ENCODE results near the gene CDC45. TPM values are rescaled to one million over a fixed set of nuclear protein-coding genes. Genes with fewer than 3 reads are reported as not detected.

Gene CDC45
- total RNA-seq, 1 donor: 0.72 TPM

DNA sequence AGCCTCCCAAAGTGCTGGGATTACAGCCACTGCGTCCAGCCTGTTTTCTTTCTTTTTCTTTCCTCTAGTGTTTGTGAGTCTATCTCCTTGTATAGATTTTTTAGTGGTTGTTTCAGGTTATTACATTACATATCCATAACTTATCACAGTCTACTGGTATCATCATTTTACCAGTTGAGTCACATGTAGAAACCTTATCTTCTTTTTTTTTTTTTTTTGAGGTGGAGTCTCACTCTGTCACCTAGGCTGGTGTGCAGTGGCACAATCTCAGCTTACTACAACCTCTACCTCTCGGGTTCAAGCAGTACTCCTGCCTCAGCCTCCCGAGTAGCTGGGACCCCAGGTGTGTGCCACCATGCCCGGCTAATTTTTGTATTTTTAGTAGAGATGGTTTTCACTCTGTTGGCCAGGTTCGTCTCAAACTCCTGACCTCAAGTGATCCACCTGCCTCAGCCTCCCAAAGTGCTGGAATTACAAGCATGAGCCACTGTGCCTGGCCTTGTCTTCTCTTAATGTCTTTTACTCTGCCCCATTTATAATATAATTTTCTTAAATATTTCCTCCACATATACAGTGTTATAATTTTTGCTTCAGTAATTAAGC, 11.0 kb downstream of the CDC45 start:
- Histone ChIP-seq H3K4me1 (ENCODE audit: insufficient read depth, low read length) (no peaks in the 10 kb centered on the region), H3K79me2 (ENCODE audit: insufficient read depth, low read length) (no peaks in the 10 kb centered on the region), H3K9me3 (ENCODE audit: low read depth, low read length) (no peaks in the 10 kb centered on the region), H2AFZ (ENCODE audit: low read length) (no peak overlapping the region), H3K27me3 (ENCODE audit: insufficient read depth, low read length) (no peaks in the 10 kb centered on the region), H4K20me1 (ENCODE audit: insufficient read depth, low read length) (no peaks in the 10 kb centered on the region), H3K4me2 (ENCODE audit: insufficient read depth, low read length) (no peak overlapping the region), H3K36me3 (ENCODE audit: insufficient read depth, low read length) (no peaks in the 10 kb centered on the region), H3K4me3 (ENCODE audit: insufficient read depth, low read length) (no peak overlapping the region), H3K27ac (ENCODE audit: low read depth, low read length) (no peak overlapping the region)
- DNase-seq (ENCODE audit: insufficient read length, low spot score, missing footprints): peak; percentile 32
- TF ChIP-seq, protein P1, sequence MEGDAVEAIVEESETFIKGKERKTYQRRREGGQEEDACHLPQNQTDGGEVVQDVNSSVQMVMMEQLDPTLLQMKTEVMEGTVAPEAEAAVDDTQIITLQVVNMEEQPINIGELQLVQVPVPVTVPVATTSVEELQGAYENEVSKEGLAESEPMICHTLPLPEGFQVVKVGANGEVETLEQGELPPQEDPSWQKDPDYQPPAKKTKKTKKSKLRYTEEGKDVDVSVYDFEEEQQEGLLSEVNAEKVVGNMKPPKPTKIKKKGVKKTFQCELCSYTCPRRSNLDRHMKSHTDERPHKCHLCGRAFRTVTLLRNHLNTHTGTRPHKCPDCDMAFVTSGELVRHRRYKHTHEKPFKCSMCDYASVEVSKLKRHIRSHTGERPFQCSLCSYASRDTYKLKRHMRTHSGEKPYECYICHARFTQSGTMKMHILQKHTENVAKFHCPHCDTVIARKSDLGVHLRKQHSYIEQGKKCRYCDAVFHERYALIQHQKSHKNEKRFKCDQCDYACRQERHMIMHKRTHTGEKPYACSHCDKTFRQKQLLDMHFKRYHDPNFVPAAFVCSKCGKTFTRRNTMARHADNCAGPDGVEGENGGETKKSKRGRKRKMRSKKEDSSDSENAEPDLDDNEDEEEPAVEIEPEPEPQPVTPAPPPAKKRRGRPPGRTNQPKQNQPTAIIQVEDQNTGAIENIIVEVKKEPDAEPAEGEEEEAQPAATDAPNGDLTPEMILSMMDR (IDR thresholded peaks at IDR 0.05; ENCODE audit: extremely low read depth, low read depth, low read length): no peak

DNA sequence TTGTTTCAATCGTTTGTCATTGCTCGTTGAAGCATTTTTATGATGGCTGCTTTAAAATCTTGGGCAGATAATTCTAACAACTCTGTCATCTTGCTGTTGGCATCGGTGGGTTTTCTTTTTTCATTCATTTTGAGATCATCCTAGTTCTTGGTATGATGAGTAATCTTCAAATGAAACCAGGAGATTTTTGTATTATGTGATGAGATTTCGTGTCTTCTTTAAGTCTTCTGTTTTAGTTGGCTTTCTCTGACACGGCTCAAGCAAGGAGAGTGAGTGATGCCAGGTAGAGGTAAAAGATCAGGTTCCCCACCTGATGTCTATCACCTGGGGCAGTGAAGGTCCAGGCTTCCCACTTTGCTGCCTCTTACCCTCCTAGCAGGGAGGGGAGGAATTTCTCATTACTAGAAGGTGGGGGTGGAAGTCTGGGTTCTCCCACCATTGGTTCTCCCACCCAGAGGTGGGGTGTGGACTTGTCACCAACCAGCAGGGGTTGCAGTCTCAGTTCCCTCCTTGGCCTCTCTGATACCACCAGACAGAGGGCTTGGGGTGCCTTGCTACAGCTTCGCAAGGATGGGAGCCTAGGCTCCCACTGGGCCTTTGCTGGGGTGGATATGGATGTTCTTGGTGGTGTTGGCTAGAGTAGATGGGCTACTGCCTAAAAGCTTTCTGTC, 12.9 kb downstream of the CDC45 start:
- TF ChIP-seq, protein P1 (IDR thresholded peaks at IDR 0.05; ENCODE audit: extremely low read depth, low read depth, low read length): no peak
- Histone ChIP-seq H3K27me3 (ENCODE audit: insufficient read depth, low read length) (no peaks in the 10 kb centered on the region), H3K79me2 (ENCODE audit: insufficient read depth, low read length) (no peaks in the 10 kb centered on the region), H3K4me2 (ENCODE audit: insufficient read depth, low read length) (no peak overlapping the region), H3K4me1 (ENCODE audit: insufficient read depth, low read length) (peaks cover 10% of the 10 kb centered on the region), H3K27ac (ENCODE audit: low read depth, low read length) (peak overlapping the region; percentile 42), H3K4me3 (ENCODE audit: insufficient read depth, low read length) (no peak overlapping the region), H2AFZ (ENCODE audit: low read length) (no peak overlapping the region), H3K36me3 (ENCODE audit: insufficient read depth, low read length) (no peaks in the 10 kb centered on the region), H3K9me3 (ENCODE audit: low read depth, low read length) (no peaks in the 10 kb centered on the region), H4K20me1 (ENCODE audit: insufficient read depth, low read length) (no peaks in the 10 kb centered on the region)
- DNase-seq (ENCODE audit: insufficient read length, low spot score, missing footprints): peak; percentile 25

DNA sequence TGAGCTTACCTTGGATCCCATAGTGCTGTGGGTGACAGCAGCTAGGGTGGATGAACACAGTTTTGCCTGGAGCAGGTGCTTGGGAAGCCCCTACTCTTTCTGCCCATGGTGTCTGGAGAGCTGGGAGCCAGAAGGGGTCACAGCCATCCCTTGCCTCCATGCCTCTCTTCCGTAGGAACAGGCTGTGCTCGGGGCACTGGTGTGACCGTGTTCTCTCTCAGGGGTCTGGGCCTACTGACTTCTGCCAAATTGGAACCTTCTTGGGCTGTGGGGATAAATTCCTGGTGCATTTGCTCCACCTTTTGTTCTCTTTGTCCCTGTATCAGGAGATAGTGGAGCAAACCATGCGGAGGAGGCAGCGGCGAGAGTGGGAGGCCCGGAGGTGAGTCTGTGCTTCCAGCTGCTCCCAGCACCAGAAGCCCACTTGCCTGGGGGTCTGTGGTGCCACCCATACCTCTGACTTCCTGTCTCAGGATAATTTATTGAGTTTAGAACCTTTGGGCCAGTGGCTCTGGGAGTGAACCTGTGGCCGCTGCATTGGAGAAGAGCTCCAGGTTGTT, 14.4 kb downstream of the CDC45 start:
- H3K4me2 ChIP-seq (ENCODE audit: insufficient read depth, low read length): no peak overlapping the region
- no peaks in the 10 kb centered on the region for H3K27me3 ChIP-seq (ENCODE audit: insufficient read depth, low read length)
- H3K9me3 ChIP-seq (ENCODE audit: low read depth, low read length): no peaks in the 10 kb centered on the region
- H4K20me1 ChIP-seq (ENCODE audit: insufficient read depth, low read length): no peaks in the 10 kb centered on the region
- no peak overlapping the region for H3K4me3 ChIP-seq (ENCODE audit: insufficient read depth, low read length)
- no peak overlapping the region for H3K27ac ChIP-seq (ENCODE audit: low read depth, low read length)
- no peak for DNase-seq (ENCODE audit: insufficient read length, low spot score, missing footprints)
- TF ChIP-seq, protein P1 (IDR thresholded peaks at IDR 0.05; ENCODE audit: extremely low read depth, low read depth, low read length): no peak
- H3K4me1 ChIP-seq (ENCODE audit: insufficient read depth, low read length): peaks cover 10% of the 10 kb centered on the region
- H3K79me2 ChIP-seq (ENCODE audit: insufficient read depth, low read length): no peaks in the 10 kb centered on the region
- no peaks in the 10 kb centered on the region for H3K36me3 ChIP-seq (ENCODE audit: insufficient read depth, low read length)
- no peak overlapping the region for H2AFZ ChIP-seq (ENCODE audit: low read length)

DNA sequence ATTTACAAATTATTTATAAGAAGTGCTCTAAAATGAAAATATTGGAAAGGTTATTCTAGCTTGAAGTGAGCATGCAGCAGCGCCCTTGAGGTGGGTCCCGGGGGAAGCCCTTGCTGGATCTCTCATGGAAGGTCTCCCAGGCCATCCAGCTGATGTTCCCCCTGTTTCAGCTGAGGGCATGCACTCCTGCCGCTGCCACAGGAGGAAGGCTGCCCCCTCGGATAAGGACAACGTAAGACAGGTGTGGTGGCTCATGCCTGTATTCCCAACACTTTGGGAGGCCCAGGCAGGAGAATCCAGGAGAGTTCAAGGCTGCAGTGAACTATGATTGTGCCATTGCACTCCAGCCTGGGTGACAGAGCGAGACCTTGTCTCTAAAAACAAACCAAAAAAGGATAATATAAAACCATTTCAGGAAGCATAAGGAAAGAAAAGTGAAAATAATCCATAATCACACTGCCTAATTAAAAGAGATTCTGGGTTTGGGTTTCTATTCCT, 15.0 kb downstream of the CDC45 start:
- Histone ChIP-seq H3K4me3 (ENCODE audit: insufficient read depth, low read length) (no peak overlapping the region), H3K4me1 (ENCODE audit: insufficient read depth, low read length) (peaks cover 10% of the 10 kb centered on the region), H3K9me3 (ENCODE audit: low read depth, low read length) (no peaks in the 10 kb centered on the region), H3K79me2 (ENCODE audit: insufficient read depth, low read length) (no peaks in the 10 kb centered on the region), H3K27ac (ENCODE audit: low read depth, low read length) (no peak overlapping the region), H3K4me2 (ENCODE audit: insufficient read depth, low read length) (no peak overlapping the region), H3K27me3 (ENCODE audit: insufficient read depth, low read length) (no peaks in the 10 kb centered on the region), H3K36me3 (ENCODE audit: insufficient read depth, low read length) (no peaks in the 10 kb centered on the region), H2AFZ (ENCODE audit: low read length) (no peak overlapping the region), H4K20me1 (ENCODE audit: insufficient read depth, low read length) (no peaks in the 10 kb centered on the region)
- TF ChIP-seq, protein P1 (IDR thresholded peaks at IDR 0.05; ENCODE audit: extremely low read depth, low read depth, low read length): no peak
- no peak for DNase-seq (ENCODE audit: insufficient read length, low spot score, missing footprints)
